HG02759 (cell line): ENCODE results near the gene IFT122.
"Not testable (repeated sequence)": the region's sequence is repeated elsewhere in the genome, so short reads cannot be mapped to it uniquely, and the experiment has no call there.

Source experiments
- ATAC-seq: cut with Tn5 transposase; IDR thresholded peaks from one replicate; pipeline ENCODE4 v1.9.1; 2021; ENCODE audit warnings: mild to moderate bottlenecking, moderate library complexity; ENCODE audit not compliant: unreplicated experiment

Gene IFT122

DNA sequence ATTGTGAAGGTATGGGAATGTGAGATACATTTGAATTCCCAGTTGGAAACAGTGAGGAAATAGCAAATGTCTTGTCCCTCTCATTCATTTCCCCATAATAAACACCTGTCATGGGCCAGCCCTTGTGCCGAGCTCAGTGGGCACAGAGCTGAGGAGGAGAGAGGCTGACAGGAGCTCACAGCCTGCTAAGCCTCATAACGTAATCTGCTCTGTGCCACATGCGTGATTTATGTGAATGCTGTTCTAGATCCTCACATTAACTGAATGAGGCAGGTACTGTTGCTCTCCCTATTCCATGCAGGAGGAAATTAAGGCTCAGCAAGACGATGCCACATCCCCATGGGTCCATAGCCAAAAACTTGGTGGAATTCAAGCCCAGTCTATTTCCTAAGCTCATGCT lies 53.2 kb downstream of the IFT122 start:
- ATAC-seq = no peak

- not testable (repeated sequence) for ATAC-seq
These were observed 54.5 kb downstream of the IFT122 start for GRCh38 chr3:129494499-129494898.

- not testable (repeated sequence) for ATAC-seq
These were observed 55.1 kb downstream of the IFT122 start for GRCh38 chr3:129495006-129495639.

DNA sequence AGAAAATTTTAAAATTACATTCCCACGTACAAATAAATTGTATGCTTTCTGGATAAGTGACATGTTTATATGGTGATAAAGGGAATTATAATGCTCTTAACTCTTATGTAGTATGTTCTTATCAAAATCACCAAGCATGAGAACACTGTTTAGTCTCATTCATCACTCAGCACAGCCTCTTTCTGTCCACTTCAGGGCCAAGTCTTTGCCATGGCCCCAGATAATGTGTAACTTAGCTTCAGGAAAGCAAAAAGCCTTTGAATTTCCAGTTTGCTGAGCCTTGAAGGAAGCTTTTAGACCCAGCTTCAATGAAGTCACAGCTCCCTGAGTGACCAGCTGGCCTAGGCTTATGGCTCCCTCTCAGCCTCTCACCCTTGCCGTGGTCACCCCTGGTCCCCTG lies 57.9 kb downstream of the IFT122 start:
- ATAC-seq = not testable (repeated sequence)

- not testable (repeated sequence) for ATAC-seq
These were observed 58.8 kb downstream of the IFT122 start for GRCh38 chr3:129498603-129499488.

GRCh38 chr3:129499604-129500333 lies 59.7 kb downstream of the IFT122 start:
- ATAC-seq = not testable (repeated sequence)

DNA sequence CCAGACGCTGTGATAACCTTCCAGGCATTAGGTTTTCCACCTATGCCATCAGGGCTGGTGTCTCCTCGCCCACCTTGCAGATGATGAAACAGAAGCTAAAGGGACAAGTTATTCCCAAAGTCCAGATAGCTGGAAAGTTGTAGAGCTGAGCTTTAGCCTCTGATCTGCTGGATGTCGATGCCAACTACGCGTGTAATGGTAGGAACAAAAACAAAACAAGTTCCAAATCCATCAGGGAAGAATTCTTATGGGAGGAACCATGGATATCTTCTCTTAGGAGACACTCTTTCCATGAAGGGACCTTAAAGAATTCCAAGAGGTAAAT lies 60.3 kb downstream of the IFT122 start:
- ATAC-seq = no peak

DNA sequence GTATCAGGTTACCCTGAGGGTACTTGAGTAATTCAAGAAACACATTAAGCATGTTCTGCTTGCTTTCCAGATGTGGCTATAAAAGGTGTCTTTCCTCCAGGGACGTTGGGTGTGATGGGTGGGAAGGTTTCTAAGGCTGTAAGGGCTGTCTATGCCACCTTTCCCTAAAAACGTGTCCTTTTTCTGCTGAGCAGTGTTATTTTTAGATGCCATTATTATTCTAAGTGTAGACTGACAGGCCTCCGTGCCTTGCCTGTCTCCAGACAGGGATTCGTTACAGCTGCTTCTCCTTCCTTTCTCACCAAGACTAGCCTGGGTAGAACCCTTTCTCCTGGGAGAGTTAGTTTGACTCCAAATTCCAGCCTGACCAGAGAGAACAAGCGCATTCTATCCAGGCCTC lies 61.6 kb downstream of the IFT122 start:
- ATAC-seq = no peak

DNA sequence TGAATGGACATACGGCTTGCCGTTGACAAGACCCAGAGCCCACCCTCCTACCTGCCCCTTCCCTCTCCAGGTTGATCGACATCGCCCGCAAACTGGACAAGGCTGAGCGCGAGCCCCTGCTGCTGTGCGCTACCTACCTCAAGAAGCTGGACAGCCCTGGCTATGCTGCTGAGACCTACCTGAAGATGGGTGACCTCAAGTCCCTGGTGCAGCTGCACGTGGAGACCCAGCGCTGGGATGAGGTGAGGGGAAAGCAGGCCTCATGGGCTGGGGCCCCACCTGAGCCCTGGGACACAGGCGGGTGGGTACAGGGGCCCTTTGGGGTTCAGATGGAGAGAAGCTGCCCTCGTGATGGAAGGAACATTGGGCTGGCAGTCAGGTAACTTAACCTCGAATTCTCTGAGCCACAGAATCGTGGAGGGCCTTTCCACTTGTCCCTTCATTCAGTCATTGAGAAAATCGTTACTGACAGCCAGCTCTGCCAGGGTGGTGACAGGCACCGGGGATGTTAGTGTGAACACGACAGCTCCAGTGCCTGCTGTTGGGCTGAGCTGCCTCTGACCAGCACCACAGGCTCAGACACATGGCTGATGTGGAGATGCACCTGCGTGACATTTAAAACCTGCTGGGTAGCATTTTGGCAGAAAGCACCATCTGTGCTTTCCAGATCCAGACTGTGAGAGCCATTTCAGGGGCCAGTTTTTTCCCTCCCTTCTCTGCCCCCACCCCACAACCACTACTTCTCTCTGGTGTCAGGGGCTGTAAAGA lies 62.8 kb downstream of the IFT122 start:
- ATAC-seq = no peak

GRCh38 chr3:129503471-129504291 lies 63.7 kb downstream of the IFT122 start:
- ATAC-seq = no peak

GRCh38 chr3:129504471-129505100 lies 64.6 kb downstream of the IFT122 start:
- no peak for ATAC-seq

DNA sequence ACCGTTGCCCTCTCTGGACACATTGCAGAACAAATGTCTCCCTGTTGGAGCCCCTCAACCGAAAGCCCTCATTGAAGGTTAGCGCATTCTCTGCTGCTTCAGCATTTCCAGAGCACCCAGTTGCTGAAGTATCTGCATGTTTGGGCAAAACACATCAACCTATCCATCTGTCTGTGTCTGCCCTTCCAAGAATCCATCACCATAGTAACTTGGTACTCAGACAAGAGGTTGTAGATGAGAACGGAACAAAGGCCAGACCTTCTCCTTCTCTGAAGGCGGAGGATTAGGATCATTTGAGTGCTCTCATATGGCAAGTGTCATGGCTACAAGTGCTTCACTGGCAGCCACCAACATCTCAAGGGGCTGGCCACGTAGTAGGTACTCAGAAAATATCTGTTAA lies 65.3 kb downstream of the IFT122 start:
- ATAC-seq = no peak

- ATAC-seq = no peak
These were observed 66.3 kb downstream of the IFT122 start for GRCh38 chr3:129506231-129506742.

- ATAC-seq = no peak
These were observed 67.3 kb downstream of the IFT122 start for GRCh38 chr3:129507181-129507831.

DNA sequence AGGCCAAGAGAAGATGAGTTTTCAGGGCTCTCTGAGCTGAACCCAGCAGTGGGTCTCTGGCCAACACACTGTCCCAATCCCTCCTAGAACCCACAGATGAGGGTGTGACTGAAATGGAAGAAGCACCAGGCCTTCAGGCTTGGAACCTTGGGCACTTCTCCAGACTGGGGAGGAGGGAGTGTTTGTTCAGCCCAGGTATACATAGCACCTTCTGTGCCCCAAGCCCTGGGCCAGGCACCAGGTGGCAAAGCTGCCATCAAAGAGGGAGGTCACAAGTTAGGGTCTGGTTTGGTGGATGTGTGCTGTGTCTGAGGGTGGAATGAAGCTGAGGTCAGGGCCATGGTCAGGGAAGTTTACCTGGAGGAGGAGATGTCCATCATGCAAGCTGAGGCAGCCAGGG lies 72.6 kb downstream of the IFT122 start:
- no peak for ATAC-seq

- ATAC-seq = no peak
These were observed 73.7 kb downstream of the IFT122 start for GRCh38 chr3:129513705-129514104.

DNA sequence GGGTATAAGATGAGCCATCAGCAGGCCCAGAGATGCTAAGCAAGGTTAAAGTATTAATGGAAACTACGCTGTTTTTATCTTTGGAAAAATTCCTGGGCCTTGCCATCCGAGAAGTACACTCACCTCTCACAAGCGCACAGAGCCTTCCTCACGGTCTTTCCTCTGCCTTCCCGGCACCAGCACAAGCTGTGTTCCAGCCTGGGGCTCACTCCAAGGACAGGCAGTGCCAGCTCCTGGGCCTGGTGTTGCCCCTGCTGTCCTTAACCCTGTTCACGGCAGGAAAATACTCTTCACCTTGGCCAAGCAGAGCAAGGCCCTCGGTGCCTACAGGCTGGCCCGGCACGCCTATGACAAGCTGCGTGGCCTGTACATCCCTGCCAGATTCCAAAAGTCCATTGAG lies 74.1 kb downstream of the IFT122 start:
- ATAC-seq = no peak

DNA sequence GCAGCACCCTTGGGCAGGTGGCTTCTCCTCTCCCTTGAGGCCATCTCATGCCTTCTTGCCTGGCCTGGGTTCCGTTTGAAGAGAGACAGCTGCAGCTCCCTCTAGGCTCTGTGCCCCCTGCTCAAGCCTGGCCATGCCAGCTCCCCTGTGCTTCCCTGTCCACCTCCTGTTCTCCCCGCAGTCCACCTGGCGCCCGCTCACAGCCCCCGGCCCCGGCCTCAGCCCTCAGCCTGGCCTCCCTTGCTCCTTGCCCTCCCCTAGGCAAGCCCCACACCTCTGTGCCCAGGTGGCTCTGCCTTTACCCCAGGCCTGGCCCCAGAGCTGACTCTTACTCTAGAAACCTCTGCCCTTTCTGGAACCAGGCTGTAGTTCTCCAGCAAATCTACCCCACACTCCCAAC lies 74.5 kb downstream of the IFT122 start:
- ATAC-seq = no peak
